ENCODE results near the gene RPS15A. TPM values are rescaled to one million over a fixed set of nuclear protein-coding genes. Genes with fewer than 3 reads are reported as not detected.

RPS15A gene
- total RNA-seq, 1 donor from 2014 or later = 1,238 TPM

GRCh38 chr16:18832613-18833012, 42.5 kb upstream of the RPS15A start:
- intact Hi-C loops (cut with DNase I) = no loop called here
- no peak overlapping the region for H3K4me3 ChIP-seq
- no peak for DNase-seq (ENCODE audit: extremely low spot score in 2 of 2)
- TF ChIP-seq CTCF (IDR thresholded peaks at IDR 0.05) = no peak
- no peak for TF ChIP-seq POLR2A (IDR thresholded peaks at IDR 0.05)
- no peak for TF ChIP-seq POLR2AphosphoS5 (IDR thresholded peaks at IDR 0.05; ENCODE audit: insufficient read depth in 1 of 2, low read depth in 1 of 2)
- H3K36me3 ChIP-seq = peaks cover 5 to 96% of the 10 kb centered on the region in 2 donors
- H3K27ac ChIP-seq = no peak overlapping the region
- H3K9me3 ChIP-seq = no peaks in the 10 kb centered on the region
- H3K4me1 ChIP-seq = no peaks in the 10 kb centered on the region
- no peaks in the 10 kb centered on the region for H3K27me3 ChIP-seq

- DNase-seq (ENCODE audit: extremely low spot score in 2 of 2) = no peak
- intact Hi-C loops (cut with DNase I) = no loop called here
- Histone ChIP-seq H3K27me3 (no peaks in the 10 kb centered on the region), H3K36me3 (peaks cover 5 to 92% of the 10 kb centered on the region in 2 donors), H3K27ac (no peak overlapping the region), H3K4me1 (no peaks in the 10 kb centered on the region), H3K9me3 (no peaks in the 10 kb centered on the region), H3K4me3 (no peak overlapping the region)
- TF ChIP-seq CTCF (IDR thresholded peaks at IDR 0.05) (no peak), POLR2A (IDR thresholded peaks at IDR 0.05) (no peak), POLR2AphosphoS5 (IDR thresholded peaks at IDR 0.05; ENCODE audit: insufficient read depth in 1 of 2, low read depth in 1 of 2) (no peak)
Measured at GRCh38 chr16:18832006-18832405, 41.9 kb upstream of the RPS15A start.

GRCh38 chr16:18829251-18829650, 39.1 kb upstream of the RPS15A start:
- no peak for TF ChIP-seq POLR2AphosphoS5 (IDR thresholded peaks at IDR 0.05; ENCODE audit: insufficient read depth in 1 of 2, low read depth in 1 of 2)
- no peak for TF ChIP-seq CTCF (IDR thresholded peaks at IDR 0.05)
- no peak for TF ChIP-seq POLR2A (IDR thresholded peaks at IDR 0.05)
- no peak for DNase-seq (ENCODE audit: extremely low spot score in 2 of 2)
- Histone ChIP-seq H3K27ac (no peak overlapping the region), H3K4me1 (no peaks in the 10 kb centered on the region), H3K9me3 (no peaks in the 10 kb centered on the region), H3K27me3 (no peaks in the 10 kb centered on the region), H3K36me3 (peaks cover 5 to 68% of the 10 kb centered on the region in 2 donors), H3K4me3 (no peak overlapping the region)
- intact Hi-C loops (cut with DNase I) = no loop called here

GRCh38 chr16:18827890-18828289, 37.8 kb upstream of the RPS15A start:
- Histone ChIP-seq H3K4me1 (no peaks in the 10 kb centered on the region), H3K27me3 (no peaks in the 10 kb centered on the region), H3K4me3 (no peak overlapping the region), H3K36me3 (peaks cover 5 to 57% of the 10 kb centered on the region in 2 donors), H3K27ac (no peak overlapping the region), H3K9me3 (no peaks in the 10 kb centered on the region)
- TF ChIP-seq POLR2AphosphoS5 (IDR thresholded peaks at IDR 0.05; ENCODE audit: insufficient read depth in 1 of 2, low read depth in 1 of 2) = no peak
- no peak for TF ChIP-seq CTCF (IDR thresholded peaks at IDR 0.05)
- TF ChIP-seq POLR2A (IDR thresholded peaks at IDR 0.05) = no peak
- intact Hi-C loops (cut with DNase I) = no loop called here
- no peak for DNase-seq (ENCODE audit: extremely low spot score in 2 of 2)

- no peak for DNase-seq (ENCODE audit: extremely low spot score in 2 of 2)
- Histone ChIP-seq H3K27ac (no peak overlapping the region), H3K27me3 (no peaks in the 10 kb centered on the region), H3K9me3 (no peaks in the 10 kb centered on the region), H3K4me3 (no peak overlapping the region), H3K36me3 (peaks cover 0 to 64% of the 10 kb centered on the region in 2 donors), H3K4me1 (no peaks in the 10 kb centered on the region)
- TF ChIP-seq CTCF (IDR thresholded peaks at IDR 0.05) (no peak), POLR2AphosphoS5 (IDR thresholded peaks at IDR 0.05; ENCODE audit: insufficient read depth in 1 of 2, low read depth in 1 of 2) (no peak), POLR2A (IDR thresholded peaks at IDR 0.05) (no peak)
- intact Hi-C loops (cut with DNase I) = no loop called here
Measured at GRCh38 chr16:18816286-18816685, 26.2 kb upstream of the RPS15A start.

All from vagina (tissue), 2 donors.